GM12864 (cell line): ENCODE measurements around the gene TDP2.
A peak's percentile ranks its signal among the peaks of the same experiment; 100 is the strongest.

Experiments
- DNase-seq: peaks from one replicate; pipeline ENCODE4 v3.0.0-alpha.2; 2011; ENCODE audit warnings: low read depth
- H3K4me3 ChIP-seq: 2 replicates; pipeline ENCODE4 v1.5.1; 2011; ENCODE audit warnings: mild to moderate bottlenecking, low read depth, low read length, control low read depth
- TF ChIP-seq, protein P1 (sequence below): IDR thresholded peaks from 2 replicates; pipeline ENCODE4 v1.5.1; 2011; ENCODE audit warnings: low read depth, mild to moderate bottlenecking, moderate library complexity, low read length, control low read depth, inconsistent platforms; ENCODE audit errors: missing control alignments

The TDP2 gene, protein sequence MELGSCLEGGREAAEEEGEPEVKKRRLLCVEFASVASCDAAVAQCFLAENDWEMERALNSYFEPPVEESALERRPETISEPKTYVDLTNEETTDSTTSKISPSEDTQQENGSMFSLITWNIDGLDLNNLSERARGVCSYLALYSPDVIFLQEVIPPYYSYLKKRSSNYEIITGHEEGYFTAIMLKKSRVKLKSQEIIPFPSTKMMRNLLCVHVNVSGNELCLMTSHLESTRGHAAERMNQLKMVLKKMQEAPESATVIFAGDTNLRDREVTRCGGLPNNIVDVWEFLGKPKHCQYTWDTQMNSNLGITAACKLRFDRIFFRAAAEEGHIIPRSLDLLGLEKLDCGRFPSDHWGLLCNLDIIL

DNA sequence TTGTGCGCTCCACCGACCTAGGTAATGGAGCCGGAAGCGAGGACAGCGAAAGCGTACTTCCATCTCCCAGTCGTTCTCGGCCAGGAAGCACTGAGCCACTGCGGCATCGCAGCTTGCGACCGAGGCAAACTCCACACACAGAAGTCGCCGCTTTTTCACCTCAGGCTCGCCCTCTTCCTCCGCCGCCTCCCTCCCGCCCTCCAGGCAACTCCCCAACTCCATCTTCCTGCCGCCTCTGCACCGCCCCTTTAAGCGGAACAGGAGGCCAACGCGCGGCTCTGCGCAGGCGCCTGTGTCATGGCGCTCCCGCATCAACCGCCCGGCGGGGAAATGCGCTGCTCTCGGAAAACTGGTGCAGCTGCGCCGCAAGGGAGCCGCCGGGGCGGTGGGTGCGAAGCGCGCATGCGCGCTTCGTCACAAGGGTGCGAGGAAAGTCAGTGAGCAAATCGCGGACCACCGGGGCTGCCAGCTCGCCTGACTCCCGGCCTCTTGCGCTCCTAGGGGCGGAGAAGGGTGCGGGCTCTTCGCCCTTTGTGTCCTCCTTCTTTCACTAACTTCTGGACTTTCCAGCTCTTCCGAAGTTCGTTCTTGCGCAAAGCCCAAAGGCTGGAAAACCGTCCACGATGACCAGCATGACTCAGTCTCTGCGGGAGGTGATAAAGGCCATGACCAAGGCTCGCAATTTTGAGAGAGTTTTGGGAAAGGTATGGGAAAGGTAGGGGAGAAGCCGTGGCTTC lies at the start of gene TDP2, which contains the start of gene ACOT13:
Gene TDP2 (minus strand): TSS at position 259 of the 737 bp plus-strand sequence. CDS start 37 bp downstream, at position 222.
Gene ACOT13 (plus strand): TSS at position 437 of the 737 bp plus-strand sequence. CDS start 187 bp downstream, at position 624.
- peak; percentile 87 for DNase-seq
- TF ChIP-seq, protein P1, sequence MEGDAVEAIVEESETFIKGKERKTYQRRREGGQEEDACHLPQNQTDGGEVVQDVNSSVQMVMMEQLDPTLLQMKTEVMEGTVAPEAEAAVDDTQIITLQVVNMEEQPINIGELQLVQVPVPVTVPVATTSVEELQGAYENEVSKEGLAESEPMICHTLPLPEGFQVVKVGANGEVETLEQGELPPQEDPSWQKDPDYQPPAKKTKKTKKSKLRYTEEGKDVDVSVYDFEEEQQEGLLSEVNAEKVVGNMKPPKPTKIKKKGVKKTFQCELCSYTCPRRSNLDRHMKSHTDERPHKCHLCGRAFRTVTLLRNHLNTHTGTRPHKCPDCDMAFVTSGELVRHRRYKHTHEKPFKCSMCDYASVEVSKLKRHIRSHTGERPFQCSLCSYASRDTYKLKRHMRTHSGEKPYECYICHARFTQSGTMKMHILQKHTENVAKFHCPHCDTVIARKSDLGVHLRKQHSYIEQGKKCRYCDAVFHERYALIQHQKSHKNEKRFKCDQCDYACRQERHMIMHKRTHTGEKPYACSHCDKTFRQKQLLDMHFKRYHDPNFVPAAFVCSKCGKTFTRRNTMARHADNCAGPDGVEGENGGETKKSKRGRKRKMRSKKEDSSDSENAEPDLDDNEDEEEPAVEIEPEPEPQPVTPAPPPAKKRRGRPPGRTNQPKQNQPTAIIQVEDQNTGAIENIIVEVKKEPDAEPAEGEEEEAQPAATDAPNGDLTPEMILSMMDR, result peak; percentile 62
- H3K4me3 ChIP-seq, result peak within 1 kb of the TSS; percentile 97

DNA sequence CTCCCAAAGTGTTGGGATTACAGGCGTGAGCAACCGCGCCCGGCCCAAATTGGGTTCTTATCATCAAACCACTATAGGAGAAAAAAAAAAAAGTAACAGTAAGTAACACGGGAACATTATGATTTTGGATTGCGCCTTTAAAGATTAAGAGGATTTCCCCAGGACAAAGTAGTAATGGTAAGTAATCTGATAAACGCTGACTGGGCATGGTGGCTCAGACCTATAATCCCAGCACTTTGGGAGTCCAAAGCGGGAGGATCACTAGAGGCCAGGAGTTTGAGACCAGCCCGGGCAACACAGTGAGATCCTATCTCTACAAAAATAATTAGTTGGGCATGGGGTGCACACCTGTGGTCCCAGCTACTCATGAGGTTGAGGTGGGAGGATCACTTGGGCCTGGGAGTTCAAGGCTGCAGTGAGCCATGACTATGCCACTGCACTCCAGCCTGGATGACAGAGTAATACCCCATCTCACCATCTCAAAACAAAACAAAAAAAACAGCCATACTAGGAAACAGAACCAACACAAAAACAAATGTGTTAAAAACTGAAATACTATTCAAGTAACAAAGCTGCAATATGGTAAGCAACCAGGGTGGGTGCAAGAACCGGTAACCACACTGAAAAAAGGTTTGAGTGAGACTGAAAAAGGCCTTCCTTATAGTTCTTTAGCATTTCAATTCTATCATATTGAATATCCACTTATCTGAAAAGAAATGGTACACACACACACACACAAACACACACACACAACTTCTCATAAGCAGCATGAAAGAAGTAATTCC lies 44.0 kb upstream of the TDP2 start:
- TF ChIP-seq, protein P1, result no peak
- DNase-seq, result no peak
- H3K4me3 ChIP-seq, result no peak overlapping the region

- no peak for DNase-seq
- TF ChIP-seq, protein P1, result no peak
- H3K4me3 ChIP-seq, result no peak overlapping the region
Measured at GRCh38 chr6:24709014-24709711, 42.5 kb upstream of the TDP2 start.

DNA sequence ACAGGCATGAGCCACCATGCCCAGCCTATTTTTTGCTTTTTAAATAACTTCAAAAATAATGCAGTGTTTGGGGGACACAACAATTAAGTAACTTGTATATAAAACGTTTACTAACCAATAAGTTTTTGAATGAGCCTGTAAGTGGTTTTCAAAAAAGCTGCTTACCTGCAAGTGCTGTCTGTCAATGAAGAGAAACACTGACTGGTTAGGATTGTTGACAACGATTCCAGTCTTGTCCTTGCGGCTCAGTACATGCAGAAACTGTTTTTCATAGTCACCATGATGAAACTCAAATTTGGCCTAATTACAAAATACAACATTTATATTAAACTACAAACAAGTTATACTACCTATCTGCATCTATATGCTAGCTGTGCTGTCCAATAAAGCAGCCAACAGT lies 41.9 kb upstream of the TDP2 start:
- no peak overlapping the region for H3K4me3 ChIP-seq
- DNase-seq, result no peak
- TF ChIP-seq, protein P1, result no peak

- DNase-seq, result no peak
- TF ChIP-seq, protein P1, result no peak
- H3K4me3 ChIP-seq, result no peak overlapping the region
Measured at GRCh38 chr6:24704468-24704867, 37.8 kb upstream of the TDP2 start.

DNA sequence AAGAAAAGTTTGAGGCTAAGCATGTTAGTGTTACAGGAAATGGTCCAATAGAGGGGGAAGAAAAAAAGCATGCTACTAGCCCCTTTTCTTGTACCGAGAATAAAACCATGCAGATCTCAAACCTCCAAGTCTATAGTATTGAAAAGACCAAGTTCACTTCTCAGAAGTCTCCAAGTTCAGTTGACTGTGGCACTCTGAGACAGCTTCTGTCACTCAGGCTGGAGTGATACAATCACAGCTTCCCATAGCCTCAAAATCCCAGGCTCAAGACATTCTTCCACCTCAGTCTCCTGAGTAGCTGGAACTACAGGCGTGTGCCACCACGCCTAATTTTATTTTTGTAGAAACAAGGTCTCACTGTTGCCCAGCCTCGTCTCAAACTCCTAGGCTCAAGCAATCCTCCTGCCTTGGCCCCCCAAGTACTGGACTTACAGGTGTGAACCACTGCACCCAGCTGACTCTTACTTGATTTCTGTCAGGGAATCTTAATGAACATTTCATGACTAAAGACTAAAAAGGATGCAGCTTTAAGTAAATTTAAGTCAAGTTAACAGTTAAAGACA lies 36.1 kb upstream of the TDP2 start:
- TF ChIP-seq, protein P1, result no peak
- no peak for DNase-seq

More for the DNA sequence above, 36.1 kb upstream of the TDP2 start:
- no peak overlapping the region for H3K4me3 ChIP-seq
